Activated CD8-positive, alpha-beta memory T cell treated with anti-CD3 and anti-CD28 coated beads for 24 hours (primary cell): ENCODE results near the gene SPRY1.

Experiments
- DNase-seq: peaks from one replicate; pipeline ENCODE4 v3.0.0-alpha.2; 2020

Gene SPRY1, protein sequence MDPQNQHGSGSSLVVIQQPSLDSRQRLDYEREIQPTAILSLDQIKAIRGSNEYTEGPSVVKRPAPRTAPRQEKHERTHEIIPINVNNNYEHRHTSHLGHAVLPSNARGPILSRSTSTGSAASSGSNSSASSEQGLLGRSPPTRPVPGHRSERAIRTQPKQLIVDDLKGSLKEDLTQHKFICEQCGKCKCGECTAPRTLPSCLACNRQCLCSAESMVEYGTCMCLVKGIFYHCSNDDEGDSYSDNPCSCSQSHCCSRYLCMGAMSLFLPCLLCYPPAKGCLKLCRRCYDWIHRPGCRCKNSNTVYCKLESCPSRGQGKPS

DNA sequence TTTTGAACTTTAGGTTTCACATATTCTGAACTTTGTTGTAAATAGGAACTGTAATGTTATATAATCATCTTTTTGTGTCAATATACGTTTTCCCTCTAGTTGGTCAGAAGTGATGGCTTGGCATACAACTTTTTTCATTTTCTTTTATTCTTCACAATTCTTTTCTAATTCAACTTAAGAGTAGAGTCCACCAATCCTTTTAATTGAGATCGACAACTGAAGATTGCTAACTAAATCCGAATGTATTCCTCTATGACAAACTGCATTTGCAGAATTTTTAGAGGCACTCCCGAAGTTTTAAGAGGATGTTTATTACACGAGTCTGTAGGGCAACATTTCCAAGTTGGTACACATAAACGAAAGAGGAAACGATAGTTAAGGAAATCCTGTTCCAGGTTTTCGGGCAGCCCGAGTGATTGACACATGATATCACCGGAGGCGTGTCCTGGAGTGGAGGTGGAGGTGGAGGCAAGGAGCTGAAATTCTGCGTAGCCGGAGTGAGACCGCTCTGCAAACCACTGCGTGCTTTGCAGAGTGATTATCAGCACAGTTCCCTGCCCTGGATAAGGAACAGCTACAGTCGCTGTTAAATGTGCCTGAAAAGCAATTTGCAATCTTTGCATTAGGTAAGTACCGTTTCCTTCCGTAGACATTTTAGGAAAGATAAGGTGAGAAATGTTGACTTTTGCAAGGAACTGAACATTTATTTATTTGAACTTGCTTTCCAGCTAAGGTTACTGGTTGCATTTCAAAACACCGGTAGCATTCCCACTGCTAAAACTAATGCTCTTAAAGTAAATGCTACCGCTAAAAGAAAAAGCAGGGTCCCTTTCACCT is at the start of gene SPRY1:
TSS of gene SPRY1 (plus strand) at position 489 of the 837 bp plus-strand sequence. CDS start 4,797 bp downstream, outside the sequence.
- peak; percentile 86 for DNase-seq

DNA sequence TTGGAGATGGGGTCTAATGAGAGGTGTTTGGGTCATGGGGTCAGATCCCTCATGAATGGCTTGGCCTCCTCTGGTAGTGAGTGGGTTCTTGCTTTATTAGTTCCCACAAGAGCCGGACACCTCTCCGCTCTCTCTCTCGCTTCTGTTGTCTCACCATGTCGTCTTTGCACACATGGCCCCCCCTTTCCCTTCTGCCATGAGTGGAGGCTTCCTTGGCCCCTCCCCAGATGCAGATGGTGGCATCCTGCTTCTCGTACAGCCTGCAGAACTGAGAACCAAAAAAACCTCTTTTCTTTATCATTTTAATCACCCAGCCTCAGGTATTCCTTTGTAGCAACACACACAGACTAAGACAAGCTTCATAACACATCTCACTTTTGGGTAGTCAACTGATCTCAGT is 49.6 kb upstream of the SPRY1 start:
- DNase-seq: no peak

DNA sequence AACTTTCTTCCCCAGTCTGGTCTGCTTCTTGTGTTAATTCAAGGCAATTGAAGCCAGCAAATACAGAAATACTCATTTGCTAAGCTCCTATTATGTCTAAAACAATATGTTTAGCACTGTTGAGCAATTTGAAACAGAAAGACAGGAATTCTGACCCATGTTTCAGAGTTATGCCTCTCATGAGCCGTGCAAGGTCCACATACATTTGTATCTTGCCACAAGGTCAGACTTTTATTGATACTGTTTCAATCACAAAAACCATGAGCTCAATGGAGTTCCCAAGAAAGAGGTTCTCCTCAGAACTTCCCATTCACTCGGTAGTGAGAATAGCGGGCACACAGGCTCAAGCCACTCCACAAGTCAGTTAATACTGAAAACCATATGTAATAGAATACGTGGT is 47.6 kb upstream of the SPRY1 start:
- no peak for DNase-seq

DNA sequence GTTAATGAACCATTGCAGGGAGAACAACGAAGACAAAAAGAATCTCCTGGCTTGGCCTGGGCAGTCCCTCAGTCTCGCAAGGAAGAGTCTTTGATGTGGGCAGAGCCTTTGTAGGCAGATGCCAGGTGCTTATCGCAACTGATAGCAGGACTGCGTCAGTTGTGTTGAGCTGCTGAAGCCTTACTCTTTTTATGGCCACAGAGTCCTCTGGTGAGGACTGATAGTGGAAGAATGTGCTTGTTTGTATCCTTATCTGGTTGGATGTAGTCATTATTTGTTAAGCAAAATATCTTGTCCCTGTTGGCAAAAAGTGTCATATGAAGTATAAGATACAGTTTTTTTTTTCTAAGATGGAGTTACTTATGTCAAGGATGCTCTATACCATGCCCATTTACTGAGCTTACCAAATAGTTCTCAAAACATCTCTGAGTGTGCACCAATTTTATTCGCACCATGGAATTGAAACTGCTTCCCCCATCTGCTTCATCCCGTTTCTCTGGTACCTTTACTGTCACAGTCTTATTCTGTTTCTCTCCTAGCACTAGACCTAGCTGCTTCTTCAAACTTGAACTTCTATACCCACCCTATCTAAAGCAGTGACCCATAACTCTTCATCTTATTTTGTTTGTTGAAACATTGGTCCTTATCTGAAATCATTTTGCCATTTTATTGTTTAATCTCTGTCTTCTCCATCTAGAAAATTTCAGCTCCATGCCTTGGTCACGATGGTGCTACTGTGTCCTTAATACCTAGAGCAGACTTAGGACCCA is 47.0 kb upstream of the SPRY1 start:
- no peak for DNase-seq

DNA sequence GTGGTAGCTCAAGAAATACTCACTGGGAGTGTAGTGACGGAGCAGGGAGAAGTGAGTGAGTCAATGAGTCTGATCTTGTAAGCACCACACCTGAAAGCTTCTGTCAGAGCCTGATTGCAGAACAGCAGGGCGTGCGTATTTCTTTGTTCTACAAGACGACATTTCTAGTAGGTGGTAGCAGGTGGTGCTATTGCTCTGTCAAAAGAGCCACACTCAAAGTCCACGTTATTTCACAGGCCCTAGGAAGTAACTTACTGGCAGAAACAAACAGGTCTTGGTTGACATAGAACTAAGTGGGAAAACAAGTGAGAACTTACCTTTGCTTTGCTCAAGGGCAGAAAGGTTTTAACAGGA is 46.4 kb upstream of the SPRY1 start:
- no peak for DNase-seq

DNA sequence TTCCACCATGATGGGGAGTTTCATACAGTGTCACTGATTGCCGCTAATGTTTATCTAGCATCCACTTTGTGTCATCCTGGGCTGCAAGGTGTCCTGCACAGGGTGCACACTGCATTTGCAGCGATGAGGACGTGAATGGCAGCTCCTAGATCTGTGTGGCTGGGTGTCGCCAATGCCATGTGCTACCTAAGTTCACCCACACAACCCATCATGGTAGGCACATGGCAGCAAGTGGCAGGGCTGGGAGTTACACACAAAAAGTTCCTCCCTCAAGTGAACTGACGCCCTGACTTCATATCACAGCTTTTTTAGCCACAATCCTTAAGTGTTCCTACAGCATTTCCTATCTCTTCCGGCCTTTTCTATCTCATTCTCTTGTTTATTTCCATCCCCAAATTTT is 45.9 kb upstream of the SPRY1 start:
- DNase-seq: no peak

DNA sequence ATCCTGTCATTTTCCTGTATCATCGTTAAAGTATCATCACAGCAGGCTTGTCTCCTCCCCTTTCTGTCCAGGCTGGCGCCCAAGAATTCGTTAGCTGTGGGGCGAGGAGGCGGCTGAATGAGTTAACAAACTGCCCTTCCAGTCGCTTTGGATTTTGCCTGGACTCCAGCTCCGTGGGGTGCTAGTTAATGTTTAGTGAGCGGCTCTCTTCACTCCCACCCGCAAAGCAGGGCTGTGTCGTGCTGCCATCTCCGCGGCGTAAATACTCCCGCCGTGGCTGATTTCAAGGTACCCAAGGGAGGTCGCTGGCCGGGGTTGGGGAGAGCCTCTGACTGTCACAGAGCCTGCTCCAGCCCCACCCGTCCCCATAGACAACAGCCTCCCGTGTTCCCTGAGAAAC is 44.9 kb upstream of the SPRY1 start:
- DNase-seq: no peak

DNA sequence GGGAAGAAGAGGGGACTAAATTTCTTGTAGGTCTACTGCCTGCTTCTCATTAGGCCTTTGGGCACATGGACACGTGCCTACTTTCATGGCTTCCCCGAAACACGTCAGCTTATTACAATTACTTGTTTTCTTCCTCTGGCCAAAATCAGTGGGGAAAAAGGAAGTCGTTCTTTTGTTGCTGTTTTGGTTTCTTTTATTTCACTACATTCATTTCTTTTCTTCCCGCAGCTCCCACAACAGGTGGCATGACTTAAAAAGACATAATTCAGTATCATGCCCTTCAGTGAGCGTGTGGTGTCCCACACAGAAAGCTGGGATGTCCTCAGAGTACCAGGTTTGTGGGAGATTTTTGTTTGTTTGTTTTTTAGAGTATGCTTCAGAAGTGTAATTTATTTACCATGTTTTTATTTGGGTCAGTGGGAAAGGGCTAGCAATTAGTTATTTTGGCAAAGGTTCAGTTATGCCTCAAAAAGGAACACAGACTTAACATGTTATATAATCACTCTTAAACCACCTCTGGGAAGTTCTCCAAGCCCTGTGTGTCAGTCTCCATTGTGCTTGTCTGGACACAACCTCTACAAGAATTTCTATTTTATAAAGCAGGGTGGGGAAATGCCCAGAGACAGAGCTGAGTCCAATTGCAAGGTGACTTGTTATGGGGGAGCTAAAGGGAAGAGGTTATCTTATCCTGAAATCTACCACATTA is 44.2 kb upstream of the SPRY1 start:
- DNase-seq: no peak

DNA sequence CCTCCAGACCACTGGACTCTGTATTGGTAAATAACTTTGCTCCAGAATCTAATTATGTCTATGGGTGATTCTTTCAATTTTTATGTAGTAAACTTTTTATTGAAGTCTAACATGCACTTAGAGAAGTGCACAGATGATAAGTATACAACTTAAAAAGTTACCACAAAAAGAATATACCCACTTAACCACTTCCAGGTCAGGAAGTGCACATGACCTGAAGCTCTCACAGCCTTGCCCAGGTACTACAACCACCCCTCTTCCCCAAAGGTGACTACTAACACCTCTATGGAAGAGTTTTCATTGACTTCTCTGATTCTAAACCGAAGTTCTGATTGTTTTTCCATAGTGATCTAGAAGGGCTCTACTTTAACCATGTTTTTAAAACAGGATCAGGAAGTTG is 43.6 kb upstream of the SPRY1 start:
- DNase-seq: no peak

DNA sequence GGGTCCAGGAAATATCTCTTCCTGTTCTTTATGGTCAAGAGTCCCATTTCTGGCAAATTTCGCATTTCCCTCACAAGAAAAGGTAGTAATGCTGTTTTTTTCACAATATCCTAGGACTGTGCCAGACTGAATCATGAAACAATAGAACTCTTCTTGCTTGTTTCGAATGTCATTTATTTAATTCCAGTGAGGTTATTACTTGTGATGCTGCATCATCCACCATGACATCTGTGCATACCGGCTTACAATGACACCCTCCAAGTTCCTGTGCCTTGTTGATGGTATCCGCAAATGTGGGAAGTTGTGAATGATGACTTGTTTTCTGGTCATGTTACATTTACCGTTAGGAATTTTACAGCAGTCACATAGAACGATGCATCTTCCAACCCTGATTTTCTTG is 42.9 kb upstream of the SPRY1 start:
- no peak for DNase-seq

DNA sequence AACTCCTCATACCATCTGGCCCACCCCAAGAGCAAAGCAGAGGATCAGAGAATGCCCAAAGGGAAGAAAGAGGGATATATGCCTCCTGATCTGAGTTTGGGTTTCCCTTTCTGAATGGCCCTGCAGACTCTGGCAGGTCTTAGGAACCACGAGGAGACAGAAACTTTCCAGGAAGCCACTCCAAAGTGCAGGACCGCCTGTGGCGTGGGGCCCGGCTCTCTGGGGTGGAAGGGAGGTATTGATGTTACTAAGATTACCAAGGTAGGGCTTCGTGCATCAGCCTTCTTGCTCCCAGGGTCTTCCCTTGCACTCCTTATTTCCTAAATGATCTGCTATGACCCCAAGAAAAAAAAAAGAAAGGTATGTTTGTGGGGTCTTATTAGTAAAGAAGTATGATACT is 41.9 kb upstream of the SPRY1 start:
- no peak for DNase-seq

DNA sequence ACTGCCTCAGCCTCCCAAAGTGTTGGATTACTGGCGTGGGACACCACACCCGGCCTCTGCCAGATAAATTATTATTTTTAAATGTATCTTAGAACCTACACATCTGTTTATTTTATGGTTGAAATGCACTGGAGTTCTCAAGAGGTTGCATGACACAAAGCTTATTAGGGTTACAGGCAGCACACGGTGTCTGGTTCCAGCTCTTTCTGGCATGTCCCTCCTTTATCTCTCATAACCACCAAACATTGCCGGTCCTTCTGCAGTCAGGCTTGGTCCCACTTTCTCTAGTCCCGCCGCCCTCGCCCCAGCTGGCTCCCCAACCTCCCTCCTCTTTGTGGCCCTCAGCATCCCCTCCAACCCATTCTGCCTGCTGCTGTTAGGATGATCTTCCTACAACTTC is 39.7 kb upstream of the SPRY1 start:
- no peak for DNase-seq

DNA sequence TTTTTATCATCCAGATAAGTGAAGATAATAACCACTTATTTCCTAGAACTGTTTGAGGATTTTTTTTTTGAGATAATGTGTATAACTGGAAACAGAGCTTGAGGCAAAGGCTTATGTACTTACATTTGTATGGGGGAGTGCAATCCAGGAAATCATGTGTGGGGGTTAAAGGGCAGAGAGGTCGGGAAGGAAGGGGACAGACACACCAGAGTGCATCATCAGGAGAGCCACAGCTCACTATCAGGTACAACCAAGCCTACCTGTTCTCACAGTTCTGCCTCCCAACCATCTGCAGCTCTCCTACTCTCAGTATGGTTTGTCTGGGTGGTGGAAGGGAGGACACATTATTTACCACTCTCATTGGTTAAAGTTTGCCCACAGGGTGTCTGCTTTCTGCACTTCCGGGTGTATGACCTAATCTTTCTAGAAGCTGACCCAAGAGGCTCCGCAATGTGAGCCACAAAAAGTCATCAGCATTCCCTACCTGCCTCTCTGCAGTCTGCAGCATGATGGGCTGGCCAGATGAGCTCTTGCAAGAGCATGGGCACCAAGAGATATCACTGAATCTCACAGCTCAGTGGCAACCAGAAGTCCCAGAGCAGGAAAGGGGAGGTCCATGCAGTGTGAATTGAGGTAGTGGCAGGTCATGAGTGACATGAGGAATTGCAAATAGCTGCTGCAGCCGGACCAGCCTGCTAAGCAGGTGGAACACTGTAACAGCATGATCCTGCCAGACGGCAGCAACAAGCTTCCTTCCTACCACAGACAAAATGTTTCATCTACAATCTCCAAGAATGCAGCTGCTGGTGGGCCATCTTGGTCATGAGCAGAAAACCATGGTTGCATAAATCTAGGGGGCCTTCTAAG is 36.9 kb upstream of the SPRY1 start:
- DNase-seq: no peak

DNA sequence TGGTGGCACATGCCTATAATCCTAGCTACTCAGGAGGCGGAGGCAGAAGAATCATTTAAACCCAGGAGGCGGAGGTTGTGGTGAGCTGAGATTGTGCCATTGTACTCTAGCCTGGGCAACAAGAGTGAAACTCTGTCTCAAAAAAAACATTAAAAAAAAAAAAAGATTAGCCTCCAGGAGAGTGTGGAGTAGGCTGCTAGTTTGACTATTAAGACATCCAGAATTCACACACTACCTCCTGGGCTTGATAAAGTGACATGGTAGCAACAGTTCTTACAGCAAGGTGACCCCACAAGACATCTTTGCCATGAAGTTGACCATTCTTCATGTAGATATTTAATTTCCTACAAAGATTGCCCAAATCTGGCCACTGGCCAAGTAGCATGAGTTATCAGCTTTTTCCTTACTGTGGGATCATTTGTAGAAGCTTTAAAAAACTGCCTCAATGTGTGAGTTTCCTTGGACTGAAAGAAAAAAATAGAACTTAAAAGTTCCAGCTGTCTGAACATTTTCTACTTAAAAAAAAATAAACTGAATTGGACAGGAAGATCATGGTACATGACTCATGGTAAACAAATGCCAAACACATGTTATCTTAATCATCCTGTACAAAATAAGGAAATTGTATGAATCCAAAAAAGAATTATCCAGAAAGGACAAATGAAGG is 35.3 kb upstream of the SPRY1 start:
- no peak for DNase-seq

DNA sequence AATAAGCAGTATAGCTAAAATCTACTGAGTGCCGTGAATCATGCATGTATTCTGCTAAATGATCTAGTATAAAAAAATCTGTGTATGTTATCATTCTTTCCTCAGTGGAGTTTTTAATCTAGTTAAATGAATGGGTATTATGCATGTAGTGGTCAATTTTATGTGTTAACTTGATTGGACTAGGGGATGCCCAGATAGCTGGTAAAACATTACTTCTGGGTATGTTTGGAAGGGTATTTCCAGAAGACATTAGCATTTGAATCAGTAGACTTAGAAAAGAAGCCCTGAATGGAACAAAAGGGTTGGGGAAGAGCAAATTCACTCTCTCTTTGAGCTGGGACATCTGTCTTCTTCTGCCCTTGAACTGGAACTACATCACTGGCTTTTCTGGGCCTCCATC is 34.5 kb upstream of the SPRY1 start:
- DNase-seq: no peak

DNA sequence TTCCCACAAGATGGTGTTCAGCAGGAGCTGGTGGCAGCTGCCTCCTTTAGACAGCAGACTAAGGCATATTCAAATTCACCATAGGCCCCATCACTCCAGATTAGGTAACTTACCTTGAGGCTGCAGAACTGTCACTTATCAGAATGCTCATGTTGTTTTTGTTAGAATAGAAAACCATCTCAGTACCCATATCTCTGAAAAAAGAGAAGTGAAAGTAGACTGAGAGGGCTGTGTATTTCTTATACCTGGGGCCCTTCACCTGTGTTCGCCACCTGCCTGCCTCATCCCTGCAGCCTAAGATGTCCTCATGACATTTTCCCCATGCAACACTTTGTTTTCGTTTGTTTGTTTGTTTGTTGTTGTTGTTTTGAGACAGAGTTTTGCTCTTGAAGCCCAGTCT is 32.9 kb upstream of the SPRY1 start:
- no peak for DNase-seq

DNA sequence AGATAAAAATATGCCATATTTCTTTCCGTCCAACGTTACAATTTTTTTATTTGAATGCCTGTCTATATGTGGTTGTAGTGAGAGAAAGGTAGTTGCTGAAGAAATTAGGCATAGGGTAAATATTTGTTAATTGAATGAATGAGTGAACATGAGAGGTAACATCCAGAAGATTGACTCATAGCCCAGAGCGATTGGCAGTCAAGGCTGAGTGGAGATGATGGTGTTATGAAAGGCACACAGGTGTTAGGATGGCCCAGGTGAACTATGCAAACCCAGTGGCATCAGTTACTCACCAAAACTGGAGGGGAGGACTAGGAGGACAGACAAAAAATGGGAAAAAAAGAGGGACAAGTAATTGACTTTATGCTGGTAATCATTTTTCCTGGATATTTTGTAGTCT is 31.7 kb upstream of the SPRY1 start:
- no peak for DNase-seq

DNA sequence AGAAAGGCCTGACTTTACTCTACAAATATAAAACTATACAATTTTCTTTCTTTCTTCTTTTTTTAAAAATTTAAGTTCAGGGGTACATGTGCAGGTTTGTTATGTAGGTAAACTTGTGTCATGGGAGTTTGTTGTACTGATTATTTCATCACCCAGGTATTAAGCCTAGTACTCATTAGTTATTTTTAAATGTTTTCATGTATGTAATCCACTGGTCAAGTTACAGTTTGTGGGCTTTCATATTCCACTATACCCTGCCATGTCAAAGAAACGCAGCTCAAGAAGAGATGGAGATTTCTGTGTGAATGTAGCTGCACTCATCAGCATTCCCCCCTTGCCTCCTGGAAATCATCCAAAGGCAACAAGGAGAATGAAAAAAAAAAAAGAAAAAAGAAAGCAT is 31.2 kb upstream of the SPRY1 start:
- DNase-seq: no peak

DNA sequence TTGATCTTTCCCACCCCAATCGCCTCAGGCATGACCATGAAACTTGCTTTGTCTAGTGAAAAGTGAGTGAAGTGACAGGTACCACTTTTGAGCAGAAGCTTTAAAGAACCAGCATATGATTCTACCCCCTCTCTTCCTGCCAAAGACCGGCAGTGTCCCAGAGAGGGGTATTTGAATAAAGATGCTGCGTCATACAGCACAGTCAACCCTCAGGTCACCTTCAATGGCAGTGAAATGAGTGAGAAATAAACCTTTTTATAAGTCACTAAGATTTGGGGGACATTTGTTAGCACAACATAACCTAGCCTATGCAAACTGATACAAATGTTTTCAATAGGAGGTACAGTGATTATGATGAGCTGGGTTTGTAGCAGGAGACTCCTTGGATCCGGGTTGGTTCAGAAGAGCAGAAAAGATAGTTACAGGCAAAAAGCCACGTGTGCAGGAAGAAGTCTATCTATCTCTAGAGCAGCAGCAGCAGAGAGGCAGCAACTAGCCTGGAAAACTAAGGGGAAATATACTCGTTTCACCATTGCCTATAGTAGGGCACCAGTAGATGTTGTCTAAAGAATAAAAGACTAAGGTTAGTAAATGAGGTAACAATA is 30.3 kb upstream of the SPRY1 start:
- no peak for DNase-seq

DNA sequence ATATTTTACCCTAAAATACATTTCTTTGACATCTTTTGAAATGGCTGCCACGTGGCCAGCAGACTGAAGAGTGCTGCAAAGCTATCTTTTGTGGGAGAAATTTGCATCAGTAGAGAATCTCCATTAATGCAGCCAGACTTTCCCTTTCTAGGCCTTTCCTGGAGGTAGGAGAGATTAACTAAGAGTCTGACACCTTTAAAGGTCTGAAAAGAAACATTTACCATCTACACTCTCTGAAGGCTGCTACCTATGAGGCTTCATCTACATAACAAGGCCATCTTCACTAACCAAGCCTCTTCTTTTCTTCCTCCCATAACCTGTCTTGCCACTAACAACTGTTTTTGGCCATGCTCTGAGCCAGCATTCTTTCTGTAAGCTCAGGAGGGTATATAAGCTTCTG is 17.8 kb upstream of the SPRY1 start:
- no peak for DNase-seq

DNA sequence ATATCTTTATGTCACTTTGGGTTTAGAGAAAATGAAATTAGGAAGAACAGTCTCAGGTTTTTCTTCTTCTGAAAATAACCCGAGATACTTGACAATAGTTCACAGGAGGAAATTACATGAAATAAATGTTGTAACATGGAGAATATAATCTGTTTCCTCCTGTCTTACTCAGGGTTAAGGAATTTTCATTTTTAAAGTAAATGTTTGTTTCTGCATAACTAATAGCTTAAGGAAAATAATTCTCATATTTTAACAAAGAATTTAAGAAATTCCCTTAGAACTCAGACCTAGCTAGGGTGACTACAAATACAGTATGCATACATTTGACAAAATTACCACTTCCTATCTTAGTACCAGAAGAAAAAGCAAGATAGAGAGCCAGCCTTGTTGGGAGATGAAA is 17.2 kb upstream of the SPRY1 start:
- DNase-seq: no peak
